22Rv1 (cell line): Measurements from ENCODE around the gene ZC3H12A.

Source experiments
- CTCF ChIP-seq: fragments of 450-650 bp; IDR thresholded peaks from 2 replicates; pipeline ENCODE4 v1.5.1; 2017; ENCODE audit warnings: mild to moderate bottlenecking
- ZFX ChIP-seq: fragments of 450-650 bp; IDR thresholded peaks from 2 replicates; pipeline ENCODE4 v1.6.1; 2017; ENCODE audit warnings: antibody characterized with exemption, borderline replicate concordance

DNA sequence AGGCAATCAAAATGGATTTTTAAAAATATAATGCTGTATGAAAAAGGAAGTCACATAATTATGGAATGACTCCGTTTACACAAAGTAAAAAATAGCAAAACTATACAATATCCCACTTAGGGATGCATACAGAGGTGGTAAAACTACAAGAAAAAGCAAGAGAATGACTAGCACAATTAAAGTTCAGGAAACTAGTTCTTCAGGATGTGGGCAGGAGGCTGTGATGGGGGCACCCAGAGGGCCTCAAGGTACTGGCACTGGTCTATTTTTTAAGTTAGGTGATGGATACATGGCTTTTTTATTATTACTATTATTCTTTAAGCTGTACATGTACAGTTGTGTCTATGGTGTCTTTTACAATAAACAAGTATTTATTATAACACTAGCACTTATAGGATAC lies 1.4 kb upstream of the ZC3H12A start:
- TF ChIP-seq CTCF: no peak
- TF ChIP-seq ZFX: no peak
